GM18505 (cell line): ENCODE measurements around the gene MORC1.

Experiments used
- ATAC-seq: cut with Tn5 transposase; IDR thresholded peaks from one replicate; pipeline ENCODE4 v1.9.1; 2021; ENCODE audit not compliant: unreplicated experiment
- POLR2A ChIP-seq: IDR thresholded peaks from 4 replicates; pipeline ENCODE4 v1.6.1; 2011; ENCODE audit warnings: borderline replicate concordance; ENCODE audit not compliant: insufficient read depth, insufficient read length; ENCODE audit errors: extremely low read depth

The MORC1 gene

GRCh38 chr3:108973019-108973418 lies 144.9 kb downstream of the MORC1 start:
- no peak for ATAC-seq
- TF ChIP-seq POLR2A = no peak

GRCh38 chr3:108972482-108972881 lies 145.5 kb downstream of the MORC1 start:
- no peak for ATAC-seq
- no peak for TF ChIP-seq POLR2A

DNA sequence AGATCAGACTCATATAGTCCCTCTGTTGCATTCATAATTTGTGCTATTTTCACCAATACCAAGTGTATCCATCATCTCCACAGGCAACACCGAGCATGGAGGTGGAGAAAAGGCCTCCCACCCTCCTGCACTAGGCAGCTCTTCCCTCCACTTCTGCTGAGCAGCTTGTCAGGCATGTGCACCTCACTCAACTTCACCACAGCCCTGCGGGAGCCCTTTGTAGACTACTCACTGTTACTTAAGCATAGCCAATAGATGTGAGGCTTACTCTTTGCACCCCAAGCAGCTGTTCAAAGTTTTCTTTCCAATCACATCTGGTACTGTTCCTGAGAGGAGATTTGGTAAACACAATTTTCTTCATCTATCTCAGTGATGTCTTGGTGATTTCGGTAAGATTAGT lies 147.4 kb downstream of the MORC1 start:
- no peak for ATAC-seq

GRCh38 chr3:108966773-108967172 lies 151.2 kb downstream of the MORC1 start:
- ATAC-seq = no peak
- TF ChIP-seq POLR2A = no peak

More for the DNA sequence above, 147.4 kb downstream of the MORC1 start:
- no peak for TF ChIP-seq POLR2A

DNA sequence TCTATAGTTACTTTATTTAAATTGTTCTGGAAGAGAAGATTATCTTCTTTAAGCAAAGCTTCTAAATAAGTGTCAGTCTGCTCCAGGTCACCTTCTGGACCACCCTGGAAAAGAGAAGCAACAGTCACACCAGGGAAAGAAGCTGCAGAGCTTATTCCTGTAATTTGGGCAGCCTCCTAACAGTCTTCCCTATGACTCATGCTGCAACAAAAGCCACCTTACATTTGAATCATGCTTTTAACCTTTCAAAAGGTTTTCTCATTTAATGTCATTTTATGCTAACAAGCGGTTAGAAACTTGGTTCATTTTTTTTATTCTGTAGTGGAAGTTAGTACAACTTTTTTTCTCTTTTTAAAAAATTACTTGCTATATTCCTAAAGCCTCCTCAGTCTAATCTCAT lies 158.9 kb downstream of the MORC1 start:
- ATAC-seq = no peak
- TF ChIP-seq POLR2A = no peak

- no peak for TF ChIP-seq POLR2A
- ATAC-seq = no peak
These were observed 164.2 kb downstream of the MORC1 start, which contains the start of gene GUCA1C for GRCh38 chr3:108953700-108954099. GUCA1C (minus strand) TSS chr3:108953879; CDS start chr3:108953762, 117 bp downstream.

- ATAC-seq = no peak
- TF ChIP-seq POLR2A = no peak
These were observed 164.7 kb downstream of the MORC1 start for GRCh38 chr3:108953210-108953609.

DNA sequence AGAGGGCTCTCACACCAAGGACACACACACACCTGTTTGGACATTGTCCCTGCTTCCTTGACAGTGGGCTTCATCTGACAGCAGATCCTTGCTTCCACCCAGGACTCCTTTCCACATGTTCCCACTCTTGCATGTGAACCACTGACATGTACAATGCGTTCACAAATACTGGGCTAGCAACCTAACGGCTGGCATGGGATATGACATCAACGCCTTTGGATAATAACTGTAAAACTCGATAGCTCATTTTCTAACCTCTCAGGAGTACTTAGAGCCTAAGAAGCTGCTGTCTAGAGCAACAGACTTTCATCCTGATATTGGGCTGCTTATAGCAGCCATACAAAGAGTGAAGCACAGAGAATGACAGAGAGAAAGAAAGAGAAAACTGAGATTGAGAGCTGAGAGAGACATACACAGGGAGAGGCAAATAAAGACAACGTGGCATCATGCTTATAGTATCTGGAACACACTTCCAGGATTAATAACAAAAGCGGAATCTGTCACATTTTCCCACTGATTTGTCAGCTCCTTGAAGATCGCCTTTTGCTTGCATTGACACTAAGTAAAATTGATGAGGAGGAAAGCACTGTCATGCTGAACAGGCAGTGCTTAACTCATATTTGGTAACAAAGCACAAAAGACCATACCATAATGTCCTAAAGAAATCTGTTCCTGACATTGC lies 166.0 kb downstream of the MORC1 start:
- TF ChIP-seq POLR2A = no peak
- no peak for ATAC-seq

- TF ChIP-seq POLR2A = no peak
- ATAC-seq = no peak
These were observed 170.1 kb downstream of the MORC1 start for GRCh38 chr3:108947855-108948254.

DNA sequence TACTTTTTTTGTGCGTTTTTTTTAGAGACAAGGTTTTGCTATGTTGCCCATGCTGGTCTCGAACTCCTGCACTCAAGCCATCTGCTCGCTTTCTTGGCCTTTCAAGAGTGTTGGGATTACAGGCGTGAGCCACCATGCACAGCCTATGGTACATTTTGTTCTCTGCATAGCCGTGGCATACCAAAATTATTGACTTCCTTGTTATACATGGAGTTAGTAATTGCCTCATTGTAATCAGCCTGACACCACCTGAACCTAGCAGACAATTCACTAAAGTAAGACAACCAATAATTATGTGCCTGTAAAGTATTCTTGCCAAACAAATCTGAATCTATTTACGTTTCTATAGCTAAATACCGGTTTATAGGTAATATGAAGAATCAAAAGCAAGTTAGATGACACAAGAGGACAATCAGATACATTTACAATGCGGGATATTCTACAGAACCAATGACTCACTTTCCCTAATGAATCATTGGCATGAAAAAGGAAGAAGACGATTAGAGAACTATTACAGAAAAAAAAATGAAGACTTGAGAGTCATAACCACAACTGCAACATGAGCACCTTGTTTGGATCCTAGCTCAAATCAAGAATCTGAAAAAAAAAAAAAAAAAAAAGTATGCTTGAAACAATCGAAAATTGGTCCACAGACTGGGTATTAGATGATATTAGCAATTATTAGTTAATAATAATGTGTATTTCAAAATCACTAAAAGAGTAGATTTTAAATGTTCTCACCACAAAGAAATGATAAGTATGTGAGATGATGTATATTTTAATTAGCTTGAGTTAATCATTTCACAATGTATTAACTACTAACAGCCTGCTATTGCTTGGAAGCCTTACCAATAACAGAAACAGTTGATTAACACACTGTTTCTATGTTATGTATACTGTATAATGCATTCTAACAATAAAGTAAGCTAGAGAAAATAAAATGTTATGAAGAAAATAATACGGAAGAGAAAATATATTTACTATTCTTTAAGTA lies 171.3 kb downstream of the MORC1 start:
- no peak for TF ChIP-seq POLR2A
- ATAC-seq = no peak

DNA sequence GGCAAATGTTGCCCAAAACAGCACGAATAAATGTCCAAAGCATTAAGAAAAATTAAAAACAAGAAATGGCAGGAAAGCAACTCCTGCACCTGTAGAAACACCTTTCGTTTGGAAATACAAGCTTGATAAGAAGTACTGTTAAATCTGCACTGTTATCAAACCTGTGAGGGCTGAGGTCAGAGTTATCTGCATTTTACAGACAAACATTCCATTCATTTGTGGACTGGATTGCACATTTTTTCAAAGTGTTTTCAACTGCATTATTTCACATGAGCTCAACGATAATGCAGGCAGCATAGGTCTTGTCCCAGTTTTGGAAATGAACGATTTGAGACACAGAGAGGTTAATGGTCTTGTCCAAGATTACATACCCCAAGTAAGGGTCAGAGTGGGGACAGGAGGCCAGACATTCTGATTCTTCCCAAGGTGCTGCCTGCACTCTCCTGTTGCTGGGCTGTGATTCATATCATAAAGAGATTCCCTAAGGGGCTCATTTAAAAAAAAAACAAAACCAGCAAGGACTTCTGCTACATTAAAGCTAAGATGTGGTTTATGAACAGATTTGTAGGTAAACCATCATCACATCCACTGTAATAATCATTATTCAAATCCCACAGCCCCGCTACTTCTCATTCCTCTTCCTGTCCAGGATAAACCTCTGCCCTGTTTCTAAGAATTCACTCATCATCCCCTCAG lies 177.2 kb downstream of the MORC1 start:
- ATAC-seq = no peak
- no peak for TF ChIP-seq POLR2A

GRCh38 chr3:108940166-108940565 lies 177.8 kb downstream of the MORC1 start:
- ATAC-seq = no peak
- TF ChIP-seq POLR2A = no peak

DNA sequence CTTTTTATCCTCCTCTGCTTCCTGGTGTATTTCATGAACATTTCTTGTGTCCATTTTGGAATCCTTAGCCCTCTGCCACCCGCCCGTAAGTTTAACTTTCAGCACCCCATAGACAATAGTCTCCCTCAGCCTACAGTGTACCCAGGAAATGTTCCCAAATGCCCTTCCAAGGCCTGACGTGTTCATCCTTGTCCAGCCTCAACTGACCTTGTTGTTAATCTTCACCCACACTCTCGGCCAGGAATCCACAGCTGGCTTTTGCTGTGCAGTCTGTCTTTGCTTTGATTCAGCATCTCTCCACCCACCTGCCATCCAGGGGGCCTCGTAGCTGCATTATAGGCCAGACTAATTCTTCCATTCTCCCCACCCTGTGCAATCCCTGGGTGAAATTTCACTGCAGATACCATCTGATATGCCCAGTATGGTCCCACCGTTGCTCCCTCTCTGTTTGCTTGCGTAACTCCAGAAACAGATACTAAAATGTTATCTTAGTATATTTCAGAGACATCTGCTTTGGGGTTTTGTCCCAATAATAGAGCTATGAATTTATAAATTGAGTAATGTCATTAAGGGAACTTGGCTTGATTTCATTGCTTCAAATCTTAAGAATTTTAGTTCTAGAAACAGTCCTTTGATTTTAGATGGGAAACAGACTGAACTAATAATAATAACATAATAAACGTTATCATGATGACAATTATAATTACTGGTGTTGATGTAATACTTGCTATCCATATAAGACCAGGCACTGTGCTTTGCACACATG lies 180.8 kb downstream of the MORC1 start:
- no peak for ATAC-seq
- TF ChIP-seq POLR2A = no peak

GRCh38 chr3:108931035-108931434 lies 186.9 kb downstream of the MORC1 start:
- ATAC-seq = no peak
- no peak for TF ChIP-seq POLR2A
